IMR-90 (cell line): ENCODE measurements around the gene ISOC2.

Experiments used
- CEBPB ChIP-seq: IDR thresholded peaks from 2 replicates; pipeline ENCODE4 v1.6.1; 2012; ENCODE audit warnings: low read depth, low read length, improper control_type of control experiment
- CTCF ChIP-seq: conservative IDR thresholded peaks from 2 replicates; pipeline ENCODE4 v1.5.1; 2012; ENCODE audit warnings: mild to moderate bottlenecking, low read depth, low read length, improper control_type of control experiment
- ELK1 ChIP-seq: fragments of 150-350 bp; IDR thresholded peaks from 2 replicates; pipeline ENCODE4 v1.6.1; 2016; ENCODE audit warnings: low read depth, mild to moderate bottlenecking, low read length, moderate library complexity, borderline replicate concordance
- MAZ ChIP-seq: IDR thresholded peaks from 2 replicates; pipeline ENCODE4 v1.6.1; 2012; ENCODE audit warnings: low read depth, mild to moderate bottlenecking, low read length, improper control_type of control experiment, moderate library complexity, borderline replicate concordance
- POLR2A ChIP-seq: IDR thresholded peaks from 2 replicates; pipeline ENCODE4 v1.6.1; 2012; ENCODE audit warnings: mild to moderate bottlenecking, low read depth, low read length
- RAD21 ChIP-seq: IDR thresholded peaks from 2 replicates; pipeline ENCODE4 v1.6.1; 2012; ENCODE audit warnings: low read length, improper control_type of control experiment
- RCOR1 ChIP-seq: IDR thresholded peaks from 2 replicates; pipeline ENCODE4 v1.6.1; 2012; ENCODE audit warnings: mild to moderate bottlenecking, low read length, improper control_type of control experiment; ENCODE audit not compliant: insufficient replicate concordance
- SMC3 ChIP-seq: fragments of 150-350 bp; IDR thresholded peaks from 2 replicates; pipeline ENCODE4 v1.6.1; 2016; ENCODE audit warnings: low read depth, mild to moderate bottlenecking, antibody characterized with exemption, low read length, moderate library complexity

GRCh38 chr19:55447421-55448174, 13.8 kb downstream of the ISOC2 start:
- no peak for TF ChIP-seq POLR2A
- TF ChIP-seq CTCF, result no peak
- TF ChIP-seq MAZ, result no peak
- no peak for TF ChIP-seq RCOR1
- TF ChIP-seq ELK1, result no peak
- no peak for TF ChIP-seq RAD21
- TF ChIP-seq SMC3, result no peak
- no peak for TF ChIP-seq CEBPB
